HepG2 (cell line): Measurements from ENCODE around the gene SASH1.

Experiments used
- ARNT2 ChIP-seq: sonication (generic); formaldehyde crosslinking; IDR thresholded peaks from 2 replicates; pipeline ENCODE4 v1.8.0; 2022; ENCODE audit warnings: mild to moderate bottlenecking, low read depth, missing genetic modification reagents, moderate library complexity
- POLR2G ChIP-seq: fragments of 200-400 bp; formaldehyde crosslinking; IDR thresholded peaks from 2 replicates; pipeline ENCODE4 v1.6.1; 2018; ENCODE audit warnings: mild to moderate bottlenecking, low read depth, low read length, moderate library complexity
- SP140L ChIP-seq: sonication (generic); formaldehyde crosslinking; IDR thresholded peaks from 2 replicates; pipeline ENCODE4 v1.4.0; 2020; ENCODE audit warnings: missing genetic modification reagents, borderline replicate concordance
- TAF1 ChIP-seq: sonication (generic); formaldehyde crosslinking; IDR thresholded peaks from 2 replicates; pipeline ENCODE4 v1.4.0; 2020; ENCODE audit warnings: missing genetic modification reagents
- TEAD3 ChIP-seq: optimal IDR thresholded peaks from 2 replicates; pipeline ENCODE3; 2016; ENCODE audit warnings: borderline replicate concordance

- TF ChIP-seq POLR2G (no peak), TAF1 (CRISPR knock-in tag) (no peak), TEAD3 (CRISPR knock-in tag) (no peak), SP140L (no peak), ARNT2 (CRISPR knock-in tag) (no peak)
Observed at GRCh38 chr6:148557796-148558321, 215.2 kb downstream of the SASH1 start.
